ENCODE data around the gene POLR3B.

The POLR3B gene

GRCh38 chr12:106541201-106541600 is 183.7 kb downstream of the POLR3B start:
- no peaks in the 10 kb centered on the region for H3K9me3 ChIP-seq
- H3K36me3 ChIP-seq = no peaks in the 10 kb centered on the region
- H3K27me3 ChIP-seq = peaks cover 3% of the 10 kb centered on the region
- TF ChIP-seq CTCF (IDR thresholded peaks at IDR 0.05; ENCODE audit: low read depth, low read length) = no peak
- H3K4me1 ChIP-seq = no peaks in the 10 kb centered on the region
- DNase-seq = no peak
- no peak overlapping the region for H3K4me3 ChIP-seq (ENCODE audit: low read depth, low read length)

- H3K36me3 ChIP-seq = no peaks in the 10 kb centered on the region
- H3K4me1 ChIP-seq = no peaks in the 10 kb centered on the region
- DNase-seq = no peak
- no peak for TF ChIP-seq CTCF (IDR thresholded peaks at IDR 0.05; ENCODE audit: low read depth, low read length)
- no peak overlapping the region for H3K4me3 ChIP-seq (ENCODE audit: low read depth, low read length)
- no peaks in the 10 kb centered on the region; the same call in 1 of the 2 replicates for H3K9me3 ChIP-seq
- no peaks in the 10 kb centered on the region for H3K27me3 ChIP-seq
Observed at GRCh38 chr12:106551410-106551809, 193.9 kb downstream of the POLR3B start.

GRCh38 chr12:106552228-106552627 is 194.7 kb downstream of the POLR3B start:
- Histone ChIP-seq H3K9me3 (no peaks in the 10 kb centered on the region; the same call in 1 of the 2 replicates), H3K27me3 (no peaks in the 10 kb centered on the region), H3K4me1 (no peaks in the 10 kb centered on the region), H3K36me3 (no peaks in the 10 kb centered on the region), H3K4me3 (ENCODE audit: low read depth, low read length) (no peak overlapping the region)
- DNase-seq = no peak
- TF ChIP-seq CTCF (IDR thresholded peaks at IDR 0.05; ENCODE audit: low read depth, low read length) = no peak

Measured in BE2C (cell line).